HepG2 (cell line): ENCODE data around the gene INTS15. TPM values are rescaled to one million over a fixed set of nuclear protein-coding genes. Genes with fewer than 3 reads are reported as not detected.

ENCODE experiments used
- CEBPB ChIP-seq: IDR thresholded peaks from 2 replicates; pipeline ENCODE4 v1.6.1; 2011; ENCODE audit warnings: low read depth, low read length, improper control_type of control experiment, borderline replicate concordance
- HCFC1 ChIP-seq: fragments of 150-350 bp; IDR thresholded peaks from 2 replicates; pipeline ENCODE4 v1.6.1; 2014; ENCODE audit warnings: low read depth, low read length
- ISX ChIP-seq: sonication (generic); formaldehyde crosslinking; conservative IDR thresholded peaks from 2 replicates; pipeline ENCODE4 v1.5.0; 2020; ENCODE audit warnings: missing genetic modification reagents
- KLF16 ChIP-seq, 2 experiments: sonication (generic) in 1 of 2; formaldehyde crosslinking in 1 of 2; IDR thresholded peaks; 2 replicates each; pipeline versions ENCODE4 v1.6.1 to v1.8.0; 2016 to 2023; ENCODE audit warnings: missing genetic modification reagents in 2 of 2, missing compliant biosample characterization in 1 of 2
- ONECUT2 ChIP-seq: sonication (generic); formaldehyde crosslinking; IDR thresholded peaks from 2 replicates; pipeline ENCODE4 v1.4.0; 2020; ENCODE audit warnings: missing genetic modification reagents
- RAD21 ChIP-seq: fragments of 450-650 bp; formaldehyde crosslinking; IDR thresholded peaks from 2 replicates; pipeline ENCODE4 v1.5.0; 2020; ENCODE audit warnings: mild to moderate bottlenecking
- SSRP1 ChIP-seq: IDR thresholded peaks from 2 replicates; pipeline ENCODE4 v1.6.1; 2016; ENCODE audit warnings: control low read depth
- XBP1 ChIP-seq: sonication (generic); formaldehyde crosslinking; IDR thresholded peaks from 2 replicates; pipeline ENCODE4 v1.5.0; 2020; ENCODE audit warnings: missing genetic modification reagents
- ZNF24 ChIP-seq: fragments of 450-650 bp; IDR thresholded peaks from 2 replicates; pipeline ENCODE4 v1.6.1; 2017; ENCODE audit warnings: antibody characterized with exemption, mild to moderate bottlenecking
- ZNF577 ChIP-seq: sonication (generic); formaldehyde crosslinking; IDR thresholded peaks from 2 replicates; pipeline ENCODE4 v1.4.0; 2020; ENCODE audit warnings: mild to moderate bottlenecking, low read depth, missing genetic modification reagents, borderline replicate concordance
- ZNF605 ChIP-seq: sonication (generic); formaldehyde crosslinking; IDR thresholded peaks from 2 replicates; pipeline ENCODE4 v1.8.0; 2022; ENCODE audit warnings: mild to moderate bottlenecking, missing genetic modification reagents
- ZNF766 ChIP-seq: sonication (generic); formaldehyde crosslinking; IDR thresholded peaks from 2 replicates; pipeline ENCODE4 v1.5.0; 2020; ENCODE audit warnings: missing genetic modification reagents, borderline replicate concordance
- polyA plus RNA-seq, 8 experiments: library from polyadenylated mRNA; depleted of rRNA in 3 of 8; stranded (reverse) in 7 of 8; unstranded in 1 of 8; fragments of >200 nt; fragmentation: Illumina TruSeq in 4 of 8; extraction: Trizol in 4 of 8; gene quantifications; 2 replicates each; pipeline versions ENCODE4 v1.2.1 to v1.2.3, GENCODE V29; 2011 to 2016; ENCODE audit warnings: low read depth in 4 of 8, missing spikeins in 1 of 8, mixed read lengths in 1 of 8; ENCODE audit not compliant: insufficient read depth in 1 of 8
- total RNA-seq, 5 experiments: library from RNA; depleted of rRNA; stranded (reverse); fragments of >200 nt; fragmentation: Illumina TruSeq; extraction: Trizol; gene quantifications; 2 replicates each; pipeline ENCODE4 v1.2.3, GENCODE V29; 2016; ENCODE audit warnings: low read depth in 1 of 5
- TF ChIP-seq, protein P1 (sequence below): sonication (generic); formaldehyde crosslinking; IDR thresholded peaks from 2 replicates; pipeline ENCODE4 v1.4.0; 2020; ENCODE audit warnings: mild to moderate bottlenecking, missing genetic modification reagents, borderline replicate concordance
- TF ChIP-seq, protein P2 (sequence below): sonication (generic); formaldehyde crosslinking; IDR thresholded peaks from 2 replicates; pipeline ENCODE4 v1.8.1; 2023; ENCODE audit warnings: mild to moderate bottlenecking, moderate library complexity, missing genetic modification reagents
- TF ChIP-seq, protein P3 (sequence below): sonication (generic); formaldehyde crosslinking; IDR thresholded peaks from 2 replicates; pipeline ENCODE4 v1.4.0; 2020; ENCODE audit warnings: mild to moderate bottlenecking, missing genetic modification reagents
- TF ChIP-seq, protein P4 (sequence below): sonication (generic); formaldehyde crosslinking; IDR thresholded peaks from 2 replicates; pipeline ENCODE4 v1.5.1; 2020; ENCODE audit warnings: mild to moderate bottlenecking, moderate library complexity, missing genetic modification reagents

Gene INTS15
- total and polyA plus RNA-seq, 2 of the 13 experiments (the other 11 are each of a cell fraction or from before 2014, with no cell fraction given) = 16.3 to 25.7 TPM

DNA sequence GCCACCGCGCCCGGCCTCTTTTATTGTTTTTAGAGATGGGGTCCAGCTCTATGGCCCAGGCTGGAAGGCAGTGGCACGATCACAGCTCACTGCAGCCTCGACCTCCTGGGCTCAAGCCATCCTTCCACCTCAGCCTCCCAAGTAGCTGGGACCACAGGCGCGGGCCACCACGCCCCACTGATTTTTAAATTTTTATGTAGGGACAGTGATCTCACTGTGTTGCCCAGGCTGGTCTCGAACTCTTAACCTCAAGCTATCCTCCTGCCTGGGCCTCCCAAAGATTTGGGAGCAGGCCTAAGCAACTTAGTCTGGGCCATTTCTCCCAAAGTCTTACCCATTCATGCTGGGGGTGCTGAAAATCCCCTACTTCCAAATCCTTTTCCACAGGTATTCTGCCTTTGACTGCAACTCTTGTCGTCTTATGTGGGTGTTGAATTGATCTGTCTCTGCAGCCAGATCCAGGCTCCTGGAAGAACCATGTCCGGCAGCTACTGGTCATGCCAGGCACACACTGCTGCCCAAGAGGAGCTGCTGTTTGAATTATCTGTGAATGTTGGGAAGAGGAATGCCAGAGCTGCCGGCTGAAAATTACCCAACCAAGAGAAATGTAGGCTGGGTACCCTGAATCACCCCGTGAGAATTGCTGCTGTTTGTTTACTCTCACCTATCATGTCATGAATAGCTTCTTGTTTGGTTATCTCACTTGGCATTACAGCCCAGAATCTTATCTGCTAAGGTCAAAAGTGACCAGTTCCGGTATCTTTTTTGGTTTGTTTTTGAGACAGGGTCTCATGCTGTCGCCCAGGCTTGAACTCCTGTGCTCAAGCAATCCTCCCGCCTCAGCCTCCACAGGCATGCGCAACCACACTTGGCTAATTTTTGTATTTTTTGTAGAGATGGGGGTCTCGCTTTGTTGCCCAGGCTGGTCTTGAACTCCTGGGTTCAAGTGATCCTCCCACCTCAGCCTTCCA is 11.4 kb upstream of the INTS15 start (continued):
- TF ChIP-seq ZNF24 (no peak), SSRP1 (CRISPR knock-in tag) (no peak), RAD21 (0 out of 2 replicates have a peak, but pooled peaks have one; percentile 12), CEBPB (peak; percentile 89), ISX (CRISPR knock-in tag) (no peak), ONECUT2 (CRISPR knock-in tag) (no peak), HCFC1 (no peak), ZNF766 (no peak), KLF16 (CRISPR knock-in tag; IDR thresholded peaks at IDR 0.05) (peak in 1 of 2 experiments; percentile 91; a peak in 2 of 4 replicates), XBP1 (CRISPR knock-in tag) (no peak), ZNF605 (CRISPR knock-in tag) (no peak), ZNF577 (no peak)
- TF ChIP-seq, protein P1, sequence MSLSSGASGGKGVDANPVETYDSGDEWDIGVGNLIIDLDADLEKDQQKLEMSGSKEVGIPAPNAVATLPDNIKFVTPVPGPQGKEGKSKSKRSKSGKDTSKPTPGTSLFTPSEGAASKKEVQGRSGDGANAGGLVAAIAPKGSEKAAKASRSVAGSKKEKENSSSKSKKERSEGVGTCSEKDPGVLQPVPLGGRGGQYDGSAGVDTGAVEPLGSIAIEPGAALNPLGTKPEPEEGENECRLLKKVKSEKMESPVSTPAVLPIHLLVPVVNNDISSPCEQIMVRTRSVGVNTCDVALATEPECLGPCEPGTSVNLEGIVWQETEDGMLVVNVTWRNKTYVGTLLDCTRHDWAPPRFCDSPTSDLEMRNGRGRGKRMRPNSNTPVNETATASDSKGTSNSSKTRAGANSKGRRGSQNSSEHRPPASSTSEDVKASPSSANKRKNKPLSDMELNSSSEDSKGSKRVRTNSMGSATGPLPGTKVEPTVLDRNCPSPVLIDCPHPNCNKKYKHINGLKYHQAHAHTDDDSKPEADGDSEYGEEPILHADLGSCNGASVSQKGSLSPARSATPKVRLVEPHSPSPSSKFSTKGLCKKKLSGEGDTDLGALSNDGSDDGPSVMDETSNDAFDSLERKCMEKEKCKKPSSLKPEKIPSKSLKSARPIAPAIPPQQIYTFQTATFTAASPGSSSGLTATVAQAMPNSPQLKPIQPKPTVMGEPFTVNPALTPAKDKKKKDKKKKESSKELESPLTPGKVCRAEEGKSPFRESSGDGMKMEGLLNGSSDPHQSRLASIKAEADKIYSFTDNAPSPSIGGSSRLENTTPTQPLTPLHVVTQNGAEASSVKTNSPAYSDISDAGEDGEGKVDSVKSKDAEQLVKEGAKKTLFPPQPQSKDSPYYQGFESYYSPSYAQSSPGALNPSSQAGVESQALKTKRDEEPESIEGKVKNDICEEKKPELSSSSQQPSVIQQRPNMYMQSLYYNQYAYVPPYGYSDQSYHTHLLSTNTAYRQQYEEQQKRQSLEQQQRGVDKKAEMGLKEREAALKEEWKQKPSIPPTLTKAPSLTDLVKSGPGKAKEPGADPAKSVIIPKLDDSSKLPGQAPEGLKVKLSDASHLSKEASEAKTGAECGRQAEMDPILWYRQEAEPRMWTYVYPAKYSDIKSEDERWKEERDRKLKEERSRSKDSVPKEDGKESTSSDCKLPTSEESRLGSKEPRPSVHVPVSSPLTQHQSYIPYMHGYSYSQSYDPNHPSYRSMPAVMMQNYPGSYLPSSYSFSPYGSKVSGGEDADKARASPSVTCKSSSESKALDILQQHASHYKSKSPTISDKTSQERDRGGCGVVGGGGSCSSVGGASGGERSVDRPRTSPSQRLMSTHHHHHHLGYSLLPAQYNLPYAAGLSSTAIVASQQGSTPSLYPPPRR (CRISPR knock-in tag) = peak; percentile 94
- TF ChIP-seq, protein P2, sequence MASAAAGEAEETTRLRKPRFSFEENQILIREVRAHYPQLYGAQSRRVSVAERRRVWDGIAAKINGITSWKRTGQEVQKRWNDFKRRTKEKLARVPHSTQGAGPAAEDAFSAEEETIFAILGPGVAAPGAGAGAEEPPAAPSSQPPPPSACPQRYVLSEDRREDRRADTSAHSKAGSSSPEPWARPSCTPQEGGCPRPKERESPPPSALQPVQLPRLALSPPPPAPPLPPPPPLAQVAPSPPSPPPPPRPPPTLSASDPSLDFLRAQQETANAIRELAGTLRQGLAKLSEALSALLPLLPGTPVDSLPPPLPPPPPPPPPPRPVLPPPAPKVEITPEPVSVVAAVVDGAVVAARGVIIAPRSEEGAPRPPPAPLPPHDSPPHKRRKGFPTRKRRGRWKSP (CRISPR knock-in tag) = peak; percentile 73
- TF ChIP-seq, protein P3, sequence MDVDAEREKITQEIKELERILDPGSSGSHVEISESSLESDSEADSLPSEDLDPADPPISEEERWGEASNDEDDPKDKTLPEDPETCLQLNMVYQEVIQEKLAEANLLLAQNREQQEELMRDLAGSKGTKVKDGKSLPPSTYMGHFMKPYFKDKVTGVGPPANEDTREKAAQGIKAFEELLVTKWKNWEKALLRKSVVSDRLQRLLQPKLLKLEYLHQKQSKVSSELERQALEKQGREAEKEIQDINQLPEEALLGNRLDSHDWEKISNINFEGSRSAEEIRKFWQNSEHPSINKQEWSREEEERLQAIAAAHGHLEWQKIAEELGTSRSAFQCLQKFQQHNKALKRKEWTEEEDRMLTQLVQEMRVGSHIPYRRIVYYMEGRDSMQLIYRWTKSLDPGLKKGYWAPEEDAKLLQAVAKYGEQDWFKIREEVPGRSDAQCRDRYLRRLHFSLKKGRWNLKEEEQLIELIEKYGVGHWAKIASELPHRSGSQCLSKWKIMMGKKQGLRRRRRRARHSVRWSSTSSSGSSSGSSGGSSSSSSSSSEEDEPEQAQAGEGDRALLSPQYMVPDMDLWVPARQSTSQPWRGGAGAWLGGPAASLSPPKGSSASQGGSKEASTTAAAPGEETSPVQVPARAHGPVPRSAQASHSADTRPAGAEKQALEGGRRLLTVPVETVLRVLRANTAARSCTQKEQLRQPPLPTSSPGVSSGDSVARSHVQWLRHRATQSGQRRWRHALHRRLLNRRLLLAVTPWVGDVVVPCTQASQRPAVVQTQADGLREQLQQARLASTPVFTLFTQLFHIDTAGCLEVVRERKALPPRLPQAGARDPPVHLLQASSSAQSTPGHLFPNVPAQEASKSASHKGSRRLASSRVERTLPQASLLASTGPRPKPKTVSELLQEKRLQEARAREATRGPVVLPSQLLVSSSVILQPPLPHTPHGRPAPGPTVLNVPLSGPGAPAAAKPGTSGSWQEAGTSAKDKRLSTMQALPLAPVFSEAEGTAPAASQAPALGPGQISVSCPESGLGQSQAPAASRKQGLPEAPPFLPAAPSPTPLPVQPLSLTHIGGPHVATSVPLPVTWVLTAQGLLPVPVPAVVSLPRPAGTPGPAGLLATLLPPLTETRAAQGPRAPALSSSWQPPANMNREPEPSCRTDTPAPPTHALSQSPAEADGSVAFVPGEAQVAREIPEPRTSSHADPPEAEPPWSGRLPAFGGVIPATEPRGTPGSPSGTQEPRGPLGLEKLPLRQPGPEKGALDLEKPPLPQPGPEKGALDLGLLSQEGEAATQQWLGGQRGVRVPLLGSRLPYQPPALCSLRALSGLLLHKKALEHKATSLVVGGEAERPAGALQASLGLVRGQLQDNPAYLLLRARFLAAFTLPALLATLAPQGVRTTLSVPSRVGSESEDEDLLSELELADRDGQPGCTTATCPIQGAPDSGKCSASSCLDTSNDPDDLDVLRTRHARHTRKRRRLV (CRISPR knock-in tag) = peak; percentile 82; the same call in 1 of the 2 replicates
- TF ChIP-seq, protein P4, sequence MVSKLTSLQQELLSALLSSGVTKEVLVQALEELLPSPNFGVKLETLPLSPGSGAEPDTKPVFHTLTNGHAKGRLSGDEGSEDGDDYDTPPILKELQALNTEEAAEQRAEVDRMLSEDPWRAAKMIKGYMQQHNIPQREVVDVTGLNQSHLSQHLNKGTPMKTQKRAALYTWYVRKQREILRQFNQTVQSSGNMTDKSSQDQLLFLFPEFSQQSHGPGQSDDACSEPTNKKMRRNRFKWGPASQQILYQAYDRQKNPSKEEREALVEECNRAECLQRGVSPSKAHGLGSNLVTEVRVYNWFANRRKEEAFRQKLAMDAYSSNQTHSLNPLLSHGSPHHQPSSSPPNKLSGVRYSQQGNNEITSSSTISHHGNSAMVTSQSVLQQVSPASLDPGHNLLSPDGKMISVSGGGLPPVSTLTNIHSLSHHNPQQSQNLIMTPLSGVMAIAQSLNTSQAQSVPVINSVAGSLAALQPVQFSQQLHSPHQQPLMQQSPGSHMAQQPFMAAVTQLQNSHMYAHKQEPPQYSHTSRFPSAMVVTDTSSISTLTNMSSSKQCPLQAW = 0 out of 2 replicates have a peak, but pooled peaks have one; percentile 49
